HUES48 (cell line): Measurements from ENCODE around the gene OSBPL1A.

Experiments used
- H3K27ac ChIP-seq: one replicate; pipeline ENCODE4 v1.7.0; 2013; ENCODE audit warnings: low read depth, low read length, inconsistent platforms
- H3K27me3 ChIP-seq: 2 replicates; pipeline ENCODE4 v1.6.1; 2013; ENCODE audit warnings: mild to moderate bottlenecking, low read length; ENCODE audit not compliant: control insufficient read depth, insufficient read depth
- H3K36me3 ChIP-seq: 2 replicates; pipeline ENCODE4 v1.6.1; 2013; ENCODE audit warnings: low read length; ENCODE audit not compliant: control insufficient read depth, insufficient read depth
- H3K4me1 ChIP-seq: 2 replicates; pipeline ENCODE4 v1.6.1; 2013; ENCODE audit warnings: mild to moderate bottlenecking, low read length; ENCODE audit not compliant: control insufficient read depth, insufficient read depth
- H3K4me3 ChIP-seq: 2 replicates; pipeline ENCODE4 v1.5.1; 2013; ENCODE audit warnings: mild to moderate bottlenecking, low read depth, low read length
- H3K9ac ChIP-seq: 2 replicates; pipeline ENCODE4 v1.6.1; 2013; ENCODE audit warnings: mild to moderate bottlenecking, low read depth, low read length, moderate library complexity
- H3K9me3 ChIP-seq: 2 replicates; pipeline ENCODE4 v1.6.1; 2013; ENCODE audit warnings: low read length; ENCODE audit not compliant: control insufficient read depth, insufficient read depth

OSBPL1A gene

DNA sequence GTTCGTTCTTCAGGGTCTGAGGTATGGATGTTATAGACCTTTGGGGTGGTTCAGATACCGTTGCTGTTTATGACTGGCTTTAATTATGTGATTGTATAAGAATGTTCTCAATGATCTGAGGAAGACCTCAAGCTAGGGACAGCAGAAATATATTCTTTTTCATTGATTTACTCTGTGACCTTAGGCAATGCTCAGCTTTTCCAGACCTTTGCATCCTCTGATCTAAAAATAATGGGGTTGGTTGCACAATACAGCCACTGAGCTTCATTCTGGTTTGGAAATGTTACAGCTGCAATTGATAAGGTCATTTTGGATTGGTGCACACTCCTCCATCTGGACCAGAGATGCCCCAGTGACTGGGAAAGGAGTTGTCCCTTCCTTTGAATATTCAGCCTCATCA, 276.0 kb downstream of the OSBPL1A start:
- peaks cover 41% of the 10 kb centered on the region for H3K36me3 ChIP-seq

DNA sequence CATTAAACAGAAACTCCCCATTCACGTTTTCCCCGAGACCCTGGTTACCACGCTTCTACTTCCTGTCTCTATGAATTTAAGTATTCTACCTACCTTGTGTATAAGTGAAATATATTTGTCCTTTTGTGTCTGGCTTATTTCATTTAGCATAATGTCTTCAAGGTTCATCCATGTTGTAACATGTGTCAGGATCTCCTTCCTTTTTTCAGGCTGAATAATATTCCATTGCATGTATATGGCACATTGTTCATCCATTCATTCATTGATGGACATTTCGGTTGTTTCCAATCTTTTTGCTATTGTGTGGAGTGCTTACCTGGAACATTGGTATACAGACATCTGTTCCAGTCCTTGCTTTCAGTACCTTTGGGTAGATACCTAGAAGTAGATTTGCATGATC, 276.9 kb downstream of the OSBPL1A start:
- no peaks in the 10 kb centered on the region for H3K4me1 ChIP-seq

More for the DNA sequence above, 276.0 kb downstream of the OSBPL1A start:
- H3K4me1 ChIP-seq = no peaks in the 10 kb centered on the region
- no peak overlapping the region for H3K27ac ChIP-seq
- H3K9ac ChIP-seq = no peak overlapping the region
- H3K27me3 ChIP-seq = no peaks in the 10 kb centered on the region
- H3K9me3 ChIP-seq = no peaks in the 10 kb centered on the region
- no peak overlapping the region for H3K4me3 ChIP-seq

DNA sequence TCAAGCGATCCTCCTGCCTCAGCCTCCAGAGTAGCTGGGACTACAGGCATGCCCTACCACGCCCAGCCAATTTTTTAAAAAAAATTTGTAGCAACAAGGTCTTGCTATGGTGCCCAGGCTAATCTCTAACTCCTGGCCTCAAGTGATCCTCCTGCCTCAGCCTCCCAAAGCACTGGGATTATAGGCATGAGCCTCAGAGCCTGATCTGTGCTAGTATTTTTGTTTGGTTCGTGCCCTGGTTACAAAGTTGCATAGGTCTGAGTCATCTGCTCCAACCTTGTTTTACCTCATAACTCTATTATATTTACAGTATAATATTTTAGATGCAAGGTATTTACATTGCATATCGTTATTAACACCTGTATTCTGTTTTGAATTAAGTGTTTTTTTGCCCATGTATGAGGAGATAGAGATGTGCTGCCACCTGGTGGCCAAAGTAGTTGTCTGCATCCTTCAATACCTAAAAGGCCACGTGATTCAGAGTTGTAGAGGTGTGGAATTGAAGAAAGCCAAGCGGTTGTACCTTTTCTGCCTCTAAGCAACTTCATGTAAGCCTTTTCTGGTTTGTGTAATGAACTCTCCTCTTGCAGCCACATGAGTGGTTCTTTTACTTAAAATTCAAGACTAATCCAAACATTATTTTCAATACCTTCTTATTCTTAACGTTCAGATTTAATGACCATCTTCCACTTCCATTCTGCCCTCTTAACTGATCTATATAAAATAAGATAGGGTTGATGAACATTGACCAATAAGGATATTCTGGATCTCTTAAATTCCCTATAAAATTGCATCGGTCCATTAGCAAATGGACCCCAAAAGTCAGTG, 278.7 kb downstream of the OSBPL1A start:
- Histone ChIP-seq H3K9ac (no peak overlapping the region), H3K4me1 (no peaks in the 10 kb centered on the region), H3K9me3 (no peaks in the 10 kb centered on the region), H3K4me3 (no peak overlapping the region), H3K36me3 (peaks cover 33% of the 10 kb centered on the region), H3K27ac (no peak overlapping the region), H3K27me3 (no peaks in the 10 kb centered on the region)

More for the DNA sequence above, 276.9 kb downstream of the OSBPL1A start:
- H3K36me3 ChIP-seq = peaks cover 36% of the 10 kb centered on the region
- H3K9ac ChIP-seq = no peak overlapping the region
- H3K4me3 ChIP-seq = no peak overlapping the region
- no peak overlapping the region for H3K27ac ChIP-seq
- H3K9me3 ChIP-seq = no peaks in the 10 kb centered on the region
- H3K27me3 ChIP-seq = no peaks in the 10 kb centered on the region

DNA sequence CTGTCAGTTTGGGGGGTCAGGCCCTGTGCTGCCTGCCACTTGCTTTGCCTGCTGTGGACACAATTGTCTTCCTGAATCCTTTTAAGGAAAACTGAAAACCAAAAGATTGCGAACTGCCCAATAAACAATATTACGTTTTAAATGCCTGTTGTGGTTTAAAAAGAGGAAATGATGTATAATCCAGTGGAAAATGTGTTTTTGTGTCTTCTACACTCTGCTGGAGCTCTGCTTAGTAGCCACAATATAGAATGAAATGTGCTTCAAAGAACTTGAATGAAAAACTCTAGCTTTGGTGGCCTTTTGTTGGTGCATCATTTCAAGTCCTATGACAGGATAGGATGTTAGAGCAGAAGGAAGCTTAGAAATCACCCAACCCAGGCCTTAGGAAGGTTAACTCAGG, 282.0 kb downstream of the OSBPL1A start:
- H3K27ac ChIP-seq = no peak overlapping the region
- peaks cover 18% of the 10 kb centered on the region for H3K36me3 ChIP-seq
- H3K4me3 ChIP-seq = no peak overlapping the region
- peaks cover 5% of the 10 kb centered on the region for H3K4me1 ChIP-seq
- no peaks in the 10 kb centered on the region for H3K9me3 ChIP-seq
- H3K9ac ChIP-seq = no peak overlapping the region
- H3K27me3 ChIP-seq = no peaks in the 10 kb centered on the region

DNA sequence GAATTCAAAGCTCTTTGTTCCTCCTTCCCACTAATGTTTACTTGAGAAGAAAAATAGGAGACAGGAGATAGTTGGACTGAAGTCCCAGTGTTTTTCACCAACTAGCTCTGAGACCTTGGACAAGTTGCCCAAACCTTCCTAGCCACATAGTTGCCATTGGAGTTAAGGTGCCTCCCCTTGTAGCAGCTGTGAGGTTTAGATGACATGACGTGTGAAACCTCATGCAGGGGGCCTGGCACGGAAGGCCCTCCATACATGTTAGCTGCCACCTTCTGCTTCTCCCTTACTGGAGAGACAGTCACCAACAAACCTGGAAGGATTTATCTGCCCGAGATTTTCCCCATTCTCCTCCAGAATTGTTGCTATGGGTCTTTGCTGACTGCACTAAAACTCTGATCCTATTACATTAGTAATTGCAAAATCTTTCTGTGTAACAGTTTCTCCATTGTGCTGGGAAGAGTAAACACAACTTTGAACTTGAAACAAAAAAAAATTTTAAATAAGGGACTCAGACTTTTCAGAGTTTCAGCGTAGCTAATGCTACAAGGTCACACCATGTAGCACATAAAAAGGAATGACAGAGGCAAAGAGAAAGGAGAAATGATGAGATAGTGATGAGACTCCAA, 282.6 kb downstream of the OSBPL1A start:
- H3K9ac ChIP-seq = no peak overlapping the region
- H3K27ac ChIP-seq = no peak overlapping the region
- no peaks in the 10 kb centered on the region for H3K27me3 ChIP-seq
- H3K4me1 ChIP-seq = peaks cover 5% of the 10 kb centered on the region
- peaks cover 15% of the 10 kb centered on the region; the same call in 1 of the 2 replicates for H3K36me3 ChIP-seq
- no peak overlapping the region for H3K4me3 ChIP-seq
- no peaks in the 10 kb centered on the region for H3K9me3 ChIP-seq

DNA sequence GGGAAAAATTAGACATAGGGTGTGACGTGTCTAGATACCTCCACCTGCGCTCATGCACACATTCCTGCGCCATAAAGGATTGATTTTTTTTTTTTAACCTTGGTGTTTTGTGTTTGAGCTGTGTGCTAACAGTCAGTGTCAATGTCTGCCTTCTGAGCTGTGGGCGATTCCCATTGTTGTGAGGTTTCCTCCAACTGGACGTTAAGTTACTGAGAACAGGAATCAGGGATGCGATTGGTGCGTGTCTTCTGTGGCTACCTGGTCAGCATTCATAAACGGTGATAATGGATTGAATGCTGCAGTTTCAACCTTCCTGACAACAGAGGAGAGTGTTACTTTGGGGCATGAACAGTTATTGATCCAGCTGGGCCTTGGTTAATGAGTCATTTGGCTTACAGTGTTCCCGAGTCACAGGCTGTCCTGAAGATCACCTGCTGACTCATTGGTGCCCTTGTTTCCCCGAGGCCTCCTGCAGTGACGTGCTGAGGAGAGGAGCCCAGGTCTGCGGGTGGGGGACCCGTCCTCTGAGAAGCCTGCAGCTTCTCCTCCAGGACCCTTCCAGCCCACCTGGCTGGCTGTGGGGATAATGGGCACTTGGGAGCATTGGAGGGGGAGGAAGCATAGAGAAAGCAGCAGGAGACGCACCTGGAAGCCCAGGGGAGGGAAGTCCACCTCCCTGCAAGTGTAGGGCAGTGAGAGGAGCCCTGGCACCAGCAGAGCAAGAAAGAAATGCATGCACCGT, 284.6 kb downstream of the OSBPL1A start:
- Histone ChIP-seq H3K27ac (peak overlapping the region; percentile 2), H3K36me3 (peaks cover 8% of the 10 kb centered on the region; the same call in 1 of the 2 replicates), H3K9me3 (no peaks in the 10 kb centered on the region)

DNA sequence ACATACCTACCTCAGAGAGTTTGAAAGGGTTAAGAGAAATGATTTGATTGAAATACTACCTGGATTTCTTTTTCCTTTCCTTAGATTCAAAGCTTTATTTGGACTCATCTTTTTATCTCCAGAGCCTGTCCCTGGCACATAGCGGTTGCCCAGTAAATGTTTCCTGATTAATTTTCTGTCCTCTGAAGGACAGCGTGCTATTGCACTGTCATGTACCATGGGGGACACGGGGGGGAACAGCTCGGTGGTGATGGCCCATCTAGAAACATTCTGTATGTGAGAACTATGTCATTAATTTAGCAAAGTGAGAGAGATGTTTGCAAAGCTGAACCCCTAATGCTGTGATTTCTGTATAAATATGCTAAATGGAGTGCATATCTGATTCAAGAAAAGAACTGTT, 285.2 kb downstream of the OSBPL1A start:
- H3K9me3 ChIP-seq = no peaks in the 10 kb centered on the region
- H3K4me3 ChIP-seq = no peak overlapping the region
- peaks cover 5% of the 10 kb centered on the region for H3K4me1 ChIP-seq
- H3K36me3 ChIP-seq = peaks cover 8% of the 10 kb centered on the region; the same call in 1 of the 2 replicates
- H3K27ac ChIP-seq = peak overlapping the region; percentile 2
- H3K9ac ChIP-seq = no peak overlapping the region
- H3K27me3 ChIP-seq = no peaks in the 10 kb centered on the region

More for the DNA sequence above, 284.6 kb downstream of the OSBPL1A start:
- H3K4me3 ChIP-seq = no peak overlapping the region
- H3K27me3 ChIP-seq = no peaks in the 10 kb centered on the region
- H3K9ac ChIP-seq = no peak overlapping the region
- peaks cover 5% of the 10 kb centered on the region for H3K4me1 ChIP-seq
